Measurements from ENCODE around the gene FMR1NB. TPM values are rescaled to one million over a fixed set of nuclear protein-coding genes. Genes with fewer than 3 reads are reported as not detected.

The FMR1NB gene
- polyA plus RNA-seq, 4 donors, result 0.05 TPM; not detected in 3

- DNase-seq (ENCODE audit: low read depth in 4 of 4, low spot score in 3 of 4), result no peak
Measured at GRCh38 chrX:148069759-148070503, 88.8 kb downstream of the FMR1NB start.

- DNase-seq (ENCODE audit: low read depth in 4 of 4, low spot score in 3 of 4), result no peak
Measured at GRCh38 chrX:148070504-148070877, 89.4 kb downstream of the FMR1NB start.

Other genes with a start within 250 kb of the FMR1NB start
- gene FMR1, start 69.4 kb upstream of the FMR1NB start, polyA plus RNA-seq (ENCODE audit: insufficient read length in 4 of 4), result 10 to 100 TPM; 65.6 to 86.5 (median 80.4) TPM